Measurements from ENCODE around the gene CROCC2.

Gene CROCC2

DNA sequence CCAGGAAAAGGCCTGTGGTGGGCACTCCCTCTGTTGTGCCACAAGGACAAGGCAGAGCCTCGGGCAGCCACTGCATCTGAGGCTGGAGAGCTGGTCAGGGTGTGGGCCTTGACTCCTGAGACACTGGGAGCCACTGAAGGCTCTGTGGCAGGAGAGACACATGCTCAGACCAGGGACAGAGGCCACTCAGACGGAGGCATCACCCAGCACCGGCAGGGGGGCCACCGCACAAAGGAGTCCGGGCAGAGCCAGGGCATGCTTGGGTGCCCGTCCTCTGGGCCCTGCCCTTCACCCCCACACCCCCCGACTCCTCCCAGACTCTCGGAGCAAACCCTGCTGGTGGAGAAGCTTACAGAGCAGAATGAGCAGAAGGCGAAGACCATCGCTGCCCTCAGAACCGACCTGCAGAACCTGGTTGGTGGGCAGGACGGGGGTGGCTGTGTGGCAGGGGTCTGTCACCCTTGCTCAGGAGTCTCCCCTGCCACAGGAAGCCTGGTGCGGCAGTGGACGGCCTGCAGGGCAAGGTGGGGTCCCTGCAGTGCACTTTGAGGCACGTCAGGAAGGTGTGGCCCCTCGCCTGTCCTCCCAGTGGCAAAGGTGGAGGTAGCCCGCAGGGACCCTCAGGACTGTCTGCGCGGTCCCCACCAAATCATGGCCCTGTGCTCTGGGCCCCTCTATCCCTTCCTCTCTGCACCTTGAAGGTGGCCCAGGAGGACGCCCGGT is 26.0 kb downstream of the CROCC2 start:
- H3K27ac ChIP-seq (ENCODE audit: low read length), result no peak overlapping the region
- no peaks in the 10 kb centered on the region for H3K9me3 ChIP-seq (ENCODE audit: control insufficient read depth, insufficient read depth, low read length)
- H3K27me3 ChIP-seq (ENCODE audit: control insufficient read depth, insufficient read depth, low read length), result no peaks in the 10 kb centered on the region
- no peaks in the 10 kb centered on the region; the same call in 1 of the 2 replicates for H3K36me3 ChIP-seq (ENCODE audit: control insufficient read depth, insufficient read depth, low read length)
- no peaks in the 10 kb centered on the region for H3K4me1 ChIP-seq (ENCODE audit: control insufficient read depth, insufficient read depth, low read length)
- whole genome bisulfite sequencing (ENCODE audit: insufficient coverage, insufficient read length), result no CpG with 5 or more reads among the region's 21 CpGs
- DNase-seq (ENCODE audit: low read depth, low spot score), result no peak
- H3K4me3 ChIP-seq (ENCODE audit: low read length), result no peak overlapping the region

DNA sequence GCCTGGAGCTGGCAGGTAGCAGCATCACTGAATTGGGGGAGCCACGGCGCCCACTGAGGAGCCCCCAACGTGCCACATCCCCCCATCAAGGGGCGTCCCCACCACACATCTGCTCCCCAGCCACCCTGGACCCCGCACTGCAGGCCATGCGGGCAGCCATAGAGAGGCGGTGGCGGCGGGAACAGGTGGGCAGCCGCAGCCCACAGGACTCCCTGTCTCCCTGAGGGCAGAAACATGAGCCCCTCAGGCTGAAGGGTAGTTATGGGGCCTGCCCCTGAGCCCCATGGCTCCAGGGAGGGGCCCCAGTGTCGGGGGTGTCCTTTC is 26.6 kb downstream of the CROCC2 start:
- no CpG with 5 or more reads among the region's 11 CpGs for WGBS (ENCODE audit: insufficient coverage, insufficient read length)
- Histone ChIP-seq H3K9me3 (ENCODE audit: control insufficient read depth, insufficient read depth, low read length) (no peaks in the 10 kb centered on the region), H3K4me3 (ENCODE audit: low read length) (no peak overlapping the region), H3K27me3 (ENCODE audit: control insufficient read depth, insufficient read depth, low read length) (no peaks in the 10 kb centered on the region), H3K27ac (ENCODE audit: low read length) (no peak overlapping the region), H3K36me3 (ENCODE audit: control insufficient read depth, insufficient read depth, low read length) (no peaks in the 10 kb centered on the region; the same call in 1 of the 2 replicates), H3K4me1 (ENCODE audit: control insufficient read depth, insufficient read depth, low read length) (no peaks in the 10 kb centered on the region)
- no peak for DNase-seq (ENCODE audit: low read depth, low spot score)

DNA sequence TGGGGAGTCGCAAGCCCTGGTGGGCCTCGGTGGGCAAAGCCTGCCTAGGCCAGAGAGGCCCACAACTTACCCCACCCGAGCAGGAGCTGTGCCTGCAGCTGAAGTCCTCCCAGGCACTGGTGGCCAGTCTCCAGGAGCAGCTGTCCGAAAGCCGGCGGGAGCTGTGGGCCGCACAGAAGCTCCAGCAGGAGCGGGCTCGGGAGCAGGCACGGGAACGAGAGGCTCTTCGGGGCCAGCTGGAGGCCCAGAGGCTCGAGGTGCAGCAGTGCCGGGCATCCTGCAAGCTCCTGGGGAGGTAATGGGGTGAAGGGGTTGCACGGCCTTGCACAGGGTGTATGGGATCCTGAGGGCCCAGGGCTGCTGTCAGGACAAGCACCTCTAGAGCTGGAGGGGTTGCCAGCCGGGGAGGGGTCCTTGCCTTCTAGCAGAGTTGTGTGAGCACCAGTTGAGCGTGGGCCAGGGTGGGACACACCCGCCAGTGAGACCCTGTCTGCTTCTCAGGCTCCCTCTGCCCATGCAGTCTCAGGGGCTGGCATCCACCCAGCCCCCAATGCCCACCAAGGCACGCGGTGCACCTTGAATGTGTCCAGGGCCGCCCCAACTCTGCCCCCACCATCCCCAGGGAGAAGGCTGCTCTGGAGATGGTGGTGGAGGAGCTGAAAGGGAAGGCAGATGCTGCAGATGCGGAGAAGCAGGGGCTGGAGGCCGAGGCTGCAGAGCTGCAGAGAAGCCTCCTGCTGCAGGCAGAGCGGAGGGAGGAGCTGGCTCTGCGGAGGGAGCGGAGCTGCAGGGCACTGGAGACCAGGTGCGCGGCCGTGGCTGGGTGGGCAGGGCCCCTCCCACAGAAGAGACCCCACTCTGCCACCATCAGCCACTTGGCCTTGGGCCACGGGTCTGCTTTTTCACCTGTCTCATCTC is 27.2 kb downstream of the CROCC2 start:
- no peak for DNase-seq (ENCODE audit: low read depth, low spot score)
- no peaks in the 10 kb centered on the region for H3K9me3 ChIP-seq (ENCODE audit: control insufficient read depth, insufficient read depth, low read length)
- no peak overlapping the region for H3K27ac ChIP-seq (ENCODE audit: low read length)
- H3K27me3 ChIP-seq (ENCODE audit: control insufficient read depth, insufficient read depth, low read length), result no peaks in the 10 kb centered on the region
- no peak overlapping the region; the same call in 1 of the 2 replicates for H3K4me3 ChIP-seq (ENCODE audit: low read length)
- H3K4me1 ChIP-seq (ENCODE audit: control insufficient read depth, insufficient read depth, low read length), result no peaks in the 10 kb centered on the region
- WGBS (ENCODE audit: insufficient coverage, insufficient read length), result no CpG with 5 or more reads among the region's 30 CpGs
- no peaks in the 10 kb centered on the region; the same call in 1 of the 2 replicates for H3K36me3 ChIP-seq (ENCODE audit: control insufficient read depth, insufficient read depth, low read length)

DNA sequence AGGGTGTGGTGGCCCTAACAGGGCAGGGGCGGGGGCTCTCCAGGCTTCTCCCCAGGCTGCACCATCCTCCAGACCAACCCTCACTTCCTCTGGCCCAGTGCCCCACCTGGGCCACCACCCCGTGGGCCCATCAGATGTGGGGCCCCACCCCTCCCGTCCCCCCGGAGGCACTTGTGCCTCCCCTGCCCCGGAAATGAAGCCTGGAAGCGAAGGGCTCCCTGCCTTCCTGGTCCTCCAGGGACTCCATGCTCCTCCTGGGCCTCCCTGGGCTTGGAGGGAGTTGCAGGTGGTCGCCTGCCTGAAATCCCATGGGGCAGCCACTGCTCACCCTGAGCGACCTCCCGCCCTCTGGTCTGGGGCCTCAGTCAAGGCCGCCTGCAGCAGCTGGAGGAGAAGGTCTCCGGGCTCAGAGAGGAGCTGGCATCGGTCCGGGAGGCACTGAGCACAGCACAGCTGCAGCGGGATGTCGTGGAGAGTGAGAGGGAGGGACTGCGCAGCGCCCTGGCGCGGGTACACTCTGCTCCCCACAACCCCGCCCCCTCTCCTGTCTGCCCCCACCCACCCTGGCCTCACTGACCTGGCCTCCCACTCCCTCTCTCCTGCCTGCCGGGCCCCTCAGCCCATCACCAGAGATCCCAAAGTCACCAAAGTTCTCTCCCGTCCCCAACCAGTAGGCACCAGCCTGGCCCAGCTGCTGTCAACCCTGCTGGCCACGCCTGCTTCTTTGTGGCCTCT is 28.0 kb downstream of the CROCC2 start:
- no CpG with 5 or more reads among the region's 23 CpGs for WGBS (ENCODE audit: insufficient coverage, insufficient read length)

DNA sequence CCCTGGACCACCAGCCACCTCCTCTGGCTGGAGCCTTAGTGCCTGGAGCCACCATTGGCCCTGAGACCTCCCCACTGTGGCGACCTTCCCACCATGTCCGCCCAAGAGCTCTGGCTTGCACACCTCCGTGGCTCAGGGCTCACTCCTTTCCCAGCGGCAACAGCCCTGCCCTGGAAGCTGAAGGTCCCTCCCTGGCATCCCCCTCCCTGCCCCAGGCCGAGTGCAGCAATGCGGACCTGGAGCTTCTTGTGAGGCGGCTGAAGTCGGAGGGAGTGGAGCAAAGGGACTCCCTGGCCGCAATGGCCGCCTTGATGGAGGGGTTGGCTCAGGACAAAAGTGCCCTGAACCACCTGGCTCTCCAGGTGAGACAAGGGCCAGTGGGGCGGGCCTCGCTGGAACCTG is 28.6 kb downstream of the CROCC2 start:
- Histone ChIP-seq H3K27me3 (ENCODE audit: control insufficient read depth, insufficient read depth, low read length) (no peaks in the 10 kb centered on the region), H3K4me1 (ENCODE audit: control insufficient read depth, insufficient read depth, low read length) (no peaks in the 10 kb centered on the region), H3K4me3 (ENCODE audit: low read length) (no peak overlapping the region), H3K36me3 (ENCODE audit: control insufficient read depth, insufficient read depth, low read length) (no peaks in the 10 kb centered on the region; the same call in 1 of the 2 replicates), H3K27ac (ENCODE audit: low read length) (no peak overlapping the region), H3K9me3 (ENCODE audit: control insufficient read depth, insufficient read depth, low read length) (no peaks in the 10 kb centered on the region)
- no CpG with 5 or more reads among the region's 12 CpGs for WGBS (ENCODE audit: insufficient coverage, insufficient read length)
- no peak for DNase-seq (ENCODE audit: low read depth, low spot score)

More for the DNA sequence above, 28.0 kb downstream of the CROCC2 start:
- H3K36me3 ChIP-seq (ENCODE audit: control insufficient read depth, insufficient read depth, low read length), result no peaks in the 10 kb centered on the region; the same call in 1 of the 2 replicates
- no peak for DNase-seq (ENCODE audit: low read depth, low spot score)
- H3K27ac ChIP-seq (ENCODE audit: low read length), result no peak overlapping the region
- H3K4me3 ChIP-seq (ENCODE audit: low read length), result no peak overlapping the region; the same call in 1 of the 2 replicates
- no peaks in the 10 kb centered on the region for H3K4me1 ChIP-seq (ENCODE audit: control insufficient read depth, insufficient read depth, low read length)
- H3K27me3 ChIP-seq (ENCODE audit: control insufficient read depth, insufficient read depth, low read length), result no peaks in the 10 kb centered on the region
- no peaks in the 10 kb centered on the region for H3K9me3 ChIP-seq (ENCODE audit: control insufficient read depth, insufficient read depth, low read length)

DNA sequence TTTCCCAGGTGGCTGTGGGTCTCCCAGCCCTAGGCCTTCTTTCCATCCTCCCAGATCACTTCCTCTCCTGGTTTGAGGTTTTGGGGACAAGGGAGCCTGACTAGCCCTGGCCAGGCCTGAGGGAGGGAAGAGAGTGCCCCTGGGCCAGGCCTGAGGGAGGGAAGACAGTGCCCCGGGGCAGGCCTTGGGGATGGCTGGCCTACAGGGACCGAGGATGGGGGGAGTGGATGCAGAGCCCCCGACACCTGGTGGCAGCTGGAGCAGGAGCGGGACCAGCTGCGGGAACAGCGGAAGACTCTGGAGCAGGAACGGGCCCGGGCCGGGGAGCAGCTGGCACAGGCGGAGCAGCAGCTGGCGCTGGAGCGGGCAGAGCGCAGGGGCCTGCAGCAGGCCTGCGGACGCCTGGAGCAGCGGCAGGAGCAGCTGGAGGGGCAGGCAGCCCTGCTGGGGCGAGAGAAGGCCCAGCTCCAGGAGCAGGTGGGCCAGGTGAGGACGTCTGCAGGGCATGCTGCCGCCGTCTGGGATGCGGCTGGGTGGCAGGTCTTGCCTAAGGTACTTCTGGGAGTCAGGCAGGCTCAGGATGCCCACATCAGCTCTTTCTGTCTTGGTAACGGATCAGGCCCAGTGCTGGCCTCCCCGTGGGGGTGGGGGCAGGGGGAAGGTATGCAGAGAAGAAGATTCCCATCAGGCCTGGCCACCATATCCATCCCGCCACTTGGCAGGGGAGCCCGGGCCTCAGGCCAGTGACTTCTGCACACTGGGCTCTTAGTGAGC is 29.2 kb downstream of the CROCC2 start:
- no peaks in the 10 kb centered on the region for H3K27me3 ChIP-seq (ENCODE audit: control insufficient read depth, insufficient read depth, low read length)
- H3K9me3 ChIP-seq (ENCODE audit: control insufficient read depth, insufficient read depth, low read length), result no peaks in the 10 kb centered on the region
- no CpG with 5 or more reads among the region's 25 CpGs for WGBS (ENCODE audit: insufficient coverage, insufficient read length)
- H3K27ac ChIP-seq (ENCODE audit: low read length), result no peak overlapping the region
- DNase-seq (ENCODE audit: low read depth, low spot score), result no peak
- H3K4me1 ChIP-seq (ENCODE audit: control insufficient read depth, insufficient read depth, low read length), result no peaks in the 10 kb centered on the region
- H3K36me3 ChIP-seq (ENCODE audit: control insufficient read depth, insufficient read depth, low read length), result no peaks in the 10 kb centered on the region; the same call in 1 of the 2 replicates
- H3K4me3 ChIP-seq (ENCODE audit: low read length), result no peak overlapping the region

DNA sequence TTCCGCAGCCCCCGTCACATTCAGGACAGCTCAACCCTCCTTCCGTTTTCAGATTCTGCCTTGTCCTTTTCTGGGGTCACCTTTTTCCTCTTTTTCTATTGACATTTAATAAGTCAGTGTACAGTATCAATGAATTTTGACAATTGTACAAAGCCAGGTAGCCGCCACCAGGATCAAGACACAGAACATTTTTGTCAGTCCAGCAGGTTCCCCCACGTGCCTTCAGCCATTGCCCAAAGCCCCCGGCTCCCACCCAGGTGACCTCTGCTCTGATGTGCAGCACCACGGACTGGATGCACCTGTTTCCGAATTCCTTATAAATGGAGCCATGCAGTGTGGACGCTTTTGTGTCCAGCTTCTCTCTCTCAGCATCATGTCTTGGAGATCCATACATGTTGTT is 30.0 kb downstream of the CROCC2 start:
- WGBS (ENCODE audit: insufficient coverage, insufficient read length), result no CpG with 5 or more reads among the region's 9 CpGs

DNA sequence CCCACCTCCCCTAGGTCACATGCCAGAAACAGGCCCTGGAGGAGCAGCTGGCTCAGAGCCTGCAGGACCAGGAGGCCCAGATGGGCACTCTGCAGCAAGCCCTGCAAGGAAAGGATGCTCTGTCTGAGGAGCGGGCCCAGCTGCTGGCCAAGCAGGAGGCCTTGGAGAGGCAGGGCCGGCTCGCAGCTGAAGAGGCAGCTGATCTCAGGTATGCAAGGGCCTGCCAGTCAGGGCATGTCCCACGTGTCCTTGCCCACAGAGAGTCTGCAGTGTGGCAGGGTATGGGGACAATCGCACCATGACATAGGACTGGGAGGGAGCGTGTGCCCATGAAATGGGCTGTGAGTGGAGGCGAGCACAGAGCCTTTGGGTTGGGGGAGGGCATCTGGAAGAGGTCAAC is 39.9 kb downstream of the CROCC2 start:
- no peaks in the 10 kb centered on the region for H3K27me3 ChIP-seq (ENCODE audit: control insufficient read depth, insufficient read depth, low read length)
- H3K36me3 ChIP-seq (ENCODE audit: control insufficient read depth, insufficient read depth, low read length), result no peaks in the 10 kb centered on the region
- no peaks in the 10 kb centered on the region for H3K9me3 ChIP-seq (ENCODE audit: control insufficient read depth, insufficient read depth, low read length)
- no peak overlapping the region for H3K27ac ChIP-seq (ENCODE audit: low read length)
- no peak overlapping the region for H3K4me3 ChIP-seq (ENCODE audit: low read length)
- H3K4me1 ChIP-seq (ENCODE audit: control insufficient read depth, insufficient read depth, low read length), result no peaks in the 10 kb centered on the region
- no peak for DNase-seq (ENCODE audit: low read depth, low spot score)
- WGBS (ENCODE audit: insufficient coverage, insufficient read length), result no CpG with 5 or more reads among the region's 7 CpGs

More for the DNA sequence above, 30.0 kb downstream of the CROCC2 start:
- Histone ChIP-seq H3K4me3 (ENCODE audit: low read length) (no peak overlapping the region), H3K4me1 (ENCODE audit: control insufficient read depth, insufficient read depth, low read length) (no peaks in the 10 kb centered on the region), H3K27me3 (ENCODE audit: control insufficient read depth, insufficient read depth, low read length) (no peaks in the 10 kb centered on the region), H3K27ac (ENCODE audit: low read length) (no peak overlapping the region), H3K9me3 (ENCODE audit: control insufficient read depth, insufficient read depth, low read length) (no peaks in the 10 kb centered on the region), H3K36me3 (ENCODE audit: control insufficient read depth, insufficient read depth, low read length) (no peaks in the 10 kb centered on the region; the same call in 1 of the 2 replicates)
- no peak for DNase-seq (ENCODE audit: low read depth, low spot score)

DNA sequence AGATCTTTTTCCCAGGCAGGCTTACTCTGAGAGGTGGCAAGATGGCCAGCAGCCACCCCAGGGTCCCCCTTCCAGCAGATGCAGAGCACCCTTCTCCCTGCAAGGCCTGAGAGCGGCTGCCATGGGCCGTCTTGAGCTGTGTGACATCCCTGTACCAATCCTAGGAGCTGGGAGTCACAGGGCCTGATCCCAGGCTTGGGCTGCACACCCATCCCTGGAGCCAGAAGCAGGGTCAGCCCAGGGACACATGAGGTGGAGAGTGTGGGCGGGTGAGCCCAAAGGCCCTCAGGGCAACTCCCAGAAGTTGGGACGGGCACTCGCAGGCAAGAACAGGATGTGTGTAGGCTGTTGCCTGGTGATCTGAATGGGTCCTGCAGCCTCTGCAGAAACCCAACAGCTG is 40.5 kb downstream of the CROCC2 start:
- H3K4me1 ChIP-seq (ENCODE audit: control insufficient read depth, insufficient read depth, low read length), result no peaks in the 10 kb centered on the region
- H3K27me3 ChIP-seq (ENCODE audit: control insufficient read depth, insufficient read depth, low read length), result no peaks in the 10 kb centered on the region
- no CpG with 5 or more reads among the region's 5 CpGs for WGBS (ENCODE audit: insufficient coverage, insufficient read length)
- H3K4me3 ChIP-seq (ENCODE audit: low read length), result no peak overlapping the region
- H3K9me3 ChIP-seq (ENCODE audit: control insufficient read depth, insufficient read depth, low read length), result no peaks in the 10 kb centered on the region
- no peak for DNase-seq (ENCODE audit: low read depth, low spot score)
- H3K27ac ChIP-seq (ENCODE audit: low read length), result no peak overlapping the region
- no peaks in the 10 kb centered on the region for H3K36me3 ChIP-seq (ENCODE audit: control insufficient read depth, insufficient read depth, low read length)
